HG03196 (cell line): ENCODE results near the gene CITED2.

ENCODE experiments used
- ATAC-seq: cut with Tn5 transposase; IDR thresholded peaks from one replicate; pipeline ENCODE4 v1.9.1; 2021; ENCODE audit not compliant: unreplicated experiment

CITED2 gene

GRCh38 chr6:139334806-139335446 lies 39.5 kb downstream of the CITED2 start:
- no peak for ATAC-seq

- ATAC-seq, result no peak
Observed at GRCh38 chr6:139330826-139331500, 43.5 kb downstream of the CITED2 start.

GRCh38 chr6:139330306-139330705 lies 44.1 kb downstream of the CITED2 start:
- no peak for ATAC-seq

- ATAC-seq, result no peak
Observed at GRCh38 chr6:139329224-139329623, 45.2 kb downstream of the CITED2 start.

- peak; percentile 46 for ATAC-seq
Observed at GRCh38 chr6:139327038-139327437, 47.4 kb downstream of the CITED2 start.

- no peak for ATAC-seq
Observed at GRCh38 chr6:139325686-139326085, 48.8 kb downstream of the CITED2 start.

GRCh38 chr6:139325125-139325524 lies 49.3 kb downstream of the CITED2 start:
- ATAC-seq, result peak; percentile 46

GRCh38 chr6:139324301-139324555 lies 50.2 kb downstream of the CITED2 start:
- no peak for ATAC-seq

- ATAC-seq, result peak; percentile 31
Observed at GRCh38 chr6:139323511-139324300, 50.7 kb downstream of the CITED2 start.
